HFFc6 (cell line): Measurements from ENCODE around the gene UBE2G1. TPM values are rescaled to one million over a fixed set of nuclear protein-coding genes. Genes with fewer than 3 reads are reported as not detected.

Source experiments
- DNase-seq: peaks from one replicate; pipeline ENCODE4 v3.0.0-alpha.2; 2018
- H3K27ac Mint-ChIP-seq: 2 replicates; pipeline ENCODE4 v1.8.0; 2020; ENCODE audit warnings: mild to moderate bottlenecking, mixed read lengths
- H3K27me3 Mint-ChIP-seq: 2 replicates; pipeline ENCODE4 v1.8.0; 2021; ENCODE audit warnings: mild to moderate bottlenecking, moderate library complexity, mixed read lengths; ENCODE audit not compliant: insufficient read depth
- H3K36me3 Mint-ChIP-seq: 2 replicates; pipeline ENCODE4 v1.8.0; 2021; ENCODE audit warnings: low read depth, mixed read lengths
- H3K4me1 Mint-ChIP-seq: 2 replicates; pipeline ENCODE4 v1.8.0; 2020; ENCODE audit warnings: low read depth, mixed read lengths
- H3K4me3 Mint-ChIP-seq: 2 replicates; pipeline ENCODE4 v1.8.0; 2020; ENCODE audit warnings: mild to moderate bottlenecking, moderate library complexity, mixed read lengths
- H3K9me3 Mint-ChIP-seq: 2 replicates; pipeline ENCODE4 v1.8.0; 2020; ENCODE audit warnings: mild to moderate bottlenecking, mixed read lengths
- CTCF ChIP-seq: fragments of 200-600 bp; sonication (generic); IDR thresholded peaks from 2 replicates; pipeline ENCODE4 v1.5.0; 2021; ENCODE audit warnings: antibody characterized with exemption, mild to moderate bottlenecking
- total RNA-seq, 6 experiments: library from RNA; stranded (reverse); fragmentation: NEBNext Ultra II Directional; extraction: Animal tissue kit (Norgen Biotek cat#: 25700); gene quantifications; 2 replicates in 1 of 6; 3 replicates in 5 of 6; pipeline ENCODE4 v1.2.3, GENCODE V29; 2021

Gene UBE2G1
- total RNA-seq, 6 experiments from 2014 or later: 56.3 to 73.1 (median 62.6) TPM

- no peak for TF ChIP-seq CTCF
- Mint-ChIP-seq H3K36me3 (no peaks in the 10 kb centered on the region), H3K4me1 (no peaks in the 10 kb centered on the region), H3K27me3 (peaks cover 4% of the 10 kb centered on the region), H3K27ac (no peak overlapping the region), H3K9me3 (no peaks in the 10 kb centered on the region), H3K4me3 (no peak overlapping the region)
- peak; percentile 33 for DNase-seq
Measured at GRCh38 chr17:4407216-4407615, 40.7 kb upstream of the UBE2G1 start.

- TF ChIP-seq CTCF: no peak
- no peak for DNase-seq
- Mint-ChIP-seq H3K4me1 (no peaks in the 10 kb centered on the region), H3K4me3 (no peak overlapping the region), H3K9me3 (no peaks in the 10 kb centered on the region), H3K27me3 (peaks cover 6% of the 10 kb centered on the region), H3K27ac (no peak overlapping the region), H3K36me3 (no peaks in the 10 kb centered on the region)
Measured at GRCh38 chr17:4406386-4406785, 39.9 kb upstream of the UBE2G1 start.

GRCh38 chr17:4405699-4406098, 39.2 kb upstream of the UBE2G1 start:
- Mint-ChIP-seq H3K36me3 (no peaks in the 10 kb centered on the region), H3K4me1 (no peaks in the 10 kb centered on the region), H3K27me3 (peaks cover 6% of the 10 kb centered on the region), H3K4me3 (no peak overlapping the region), H3K9me3 (no peaks in the 10 kb centered on the region), H3K27ac (no peak overlapping the region)
- no peak for DNase-seq
- no peak for TF ChIP-seq CTCF

GRCh38 chr17:4405038-4405669, 38.7 kb upstream of the UBE2G1 start:
- no peak for TF ChIP-seq CTCF
- Mint-ChIP-seq H3K9me3 (no peaks in the 10 kb centered on the region), H3K27me3 (peaks cover 6% of the 10 kb centered on the region), H3K4me1 (no peaks in the 10 kb centered on the region), H3K36me3 (no peaks in the 10 kb centered on the region), H3K27ac (no peak overlapping the region), H3K4me3 (no peak overlapping the region)
- no peak for DNase-seq

- no peak for DNase-seq
- Mint-ChIP-seq H3K27me3 (peaks cover 7% of the 10 kb centered on the region), H3K27ac (no peak overlapping the region), H3K9me3 (no peaks in the 10 kb centered on the region), H3K4me3 (no peak overlapping the region), H3K4me1 (peaks cover 15% of the 10 kb centered on the region), H3K36me3 (no peaks in the 10 kb centered on the region)
- no peak for TF ChIP-seq CTCF
Measured at GRCh38 chr17:4397840-4398239, 31.4 kb upstream of the UBE2G1 start.

GRCh38 chr17:4395111-4395478, 28.6 kb upstream of the UBE2G1 start:
- no peak overlapping the region for H3K4me3 Mint-ChIP-seq
- peaks cover 15% of the 10 kb centered on the region for H3K4me1 Mint-ChIP-seq
- H3K9me3 Mint-ChIP-seq: no peaks in the 10 kb centered on the region
- DNase-seq: no peak
- H3K27me3 Mint-ChIP-seq: peaks cover 3% of the 10 kb centered on the region; the same call in 1 of the 2 replicates
- H3K36me3 Mint-ChIP-seq: no peaks in the 10 kb centered on the region
- no peak for TF ChIP-seq CTCF
- no peak overlapping the region for H3K27ac Mint-ChIP-seq
